ENCODE measurements around the gene SNPH.

SNPH gene

GRCh38 chr20:1302685-1303541, 36.8 kb downstream of the SNPH start:
- no peak for TF ChIP-seq FOXP2 (optimal IDR thresholded peaks at IDR 0.05; ENCODE audit: borderline replicate concordance, extremely low read depth, extremely low read length, insufficient read depth)
- no peak for TF ChIP-seq POLR2AphosphoS5 (IDR thresholded peaks at IDR 0.05; ENCODE audit: low read depth, low read length)
- TF ChIP-seq TAF1 (IDR thresholded peaks at IDR 0.05; ENCODE audit: borderline replicate concordance, insufficient read depth, low read length), result no peak
- TF ChIP-seq SIN3A (IDR thresholded peaks at IDR 0.05; ENCODE audit: borderline replicate concordance, insufficient read depth, low read length), result no peak
- TF ChIP-seq REST (IDR thresholded peaks at IDR 0.05; ENCODE audit: insufficient read depth in 1 of 2, low read depth in 2 of 2, low read length in 2 of 2), result no peak

DNA sequence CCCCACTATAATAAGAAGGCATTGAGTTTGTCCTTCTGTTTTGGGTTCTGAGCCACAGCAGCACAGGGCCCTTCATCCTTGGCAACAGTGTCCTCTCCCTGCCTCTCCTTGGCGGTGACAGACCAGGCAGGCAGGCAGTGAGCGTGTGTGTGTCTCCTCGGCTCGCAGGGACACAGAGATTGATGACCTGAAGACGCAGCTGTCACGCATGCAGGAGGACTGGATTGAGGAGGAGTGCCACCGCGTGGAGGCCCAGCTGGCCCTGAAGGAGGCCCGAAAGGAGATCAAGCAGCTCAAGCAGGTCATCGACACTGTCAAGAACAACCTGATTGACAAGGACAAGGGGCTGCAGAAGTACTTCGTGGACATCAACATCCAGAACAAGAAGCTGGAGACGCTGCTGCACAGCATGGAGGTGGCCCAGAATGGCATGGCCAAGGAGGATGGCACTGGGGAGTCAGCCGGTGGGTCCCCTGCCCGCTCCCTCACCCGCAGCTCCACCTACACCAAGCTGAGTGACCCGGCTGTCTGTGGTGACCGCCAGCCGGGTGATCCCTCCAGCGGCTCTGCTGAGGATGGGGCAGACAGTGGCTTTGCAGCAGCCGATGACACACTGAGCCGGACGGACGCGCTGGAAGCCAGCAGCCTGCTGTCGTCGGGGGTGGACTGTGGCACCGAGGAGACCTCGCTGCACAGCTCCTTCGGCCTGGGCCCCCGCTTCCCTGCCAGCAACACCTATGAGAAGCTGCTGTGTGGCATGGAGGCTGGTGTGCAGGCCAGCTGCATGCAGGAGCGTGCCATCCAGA, 38.8 kb downstream of the SNPH start:
- TF ChIP-seq REST (IDR thresholded peaks at IDR 0.05; ENCODE audit: insufficient read depth in 1 of 2, low read depth in 2 of 2, low read length in 2 of 2) (no peak), SIN3A (IDR thresholded peaks at IDR 0.05; ENCODE audit: borderline replicate concordance, insufficient read depth, low read length) (no peak), POLR2AphosphoS5 (IDR thresholded peaks at IDR 0.05; ENCODE audit: low read depth, low read length) (no peak), TAF1 (IDR thresholded peaks at IDR 0.05; ENCODE audit: borderline replicate concordance, insufficient read depth, low read length) (no peak), FOXP2 (optimal IDR thresholded peaks at IDR 0.05; ENCODE audit: borderline replicate concordance, extremely low read depth, extremely low read length, insufficient read depth) (no peak)

- TF ChIP-seq TAF1 (IDR thresholded peaks at IDR 0.05; ENCODE audit: borderline replicate concordance, insufficient read depth, low read length) (no peak), REST (IDR thresholded peaks at IDR 0.05; ENCODE audit: insufficient read depth in 1 of 2, low read depth in 2 of 2, low read length in 2 of 2) (no peak), SIN3A (IDR thresholded peaks at IDR 0.05; ENCODE audit: borderline replicate concordance, insufficient read depth, low read length) (no peak), POLR2AphosphoS5 (IDR thresholded peaks at IDR 0.05; ENCODE audit: low read depth, low read length) (no peak), FOXP2 (optimal IDR thresholded peaks at IDR 0.05; ENCODE audit: borderline replicate concordance, extremely low read depth, extremely low read length, insufficient read depth) (no peak)
Observed at GRCh38 chr20:1305712-1306111, 39.6 kb downstream of the SNPH start.

DNA sequence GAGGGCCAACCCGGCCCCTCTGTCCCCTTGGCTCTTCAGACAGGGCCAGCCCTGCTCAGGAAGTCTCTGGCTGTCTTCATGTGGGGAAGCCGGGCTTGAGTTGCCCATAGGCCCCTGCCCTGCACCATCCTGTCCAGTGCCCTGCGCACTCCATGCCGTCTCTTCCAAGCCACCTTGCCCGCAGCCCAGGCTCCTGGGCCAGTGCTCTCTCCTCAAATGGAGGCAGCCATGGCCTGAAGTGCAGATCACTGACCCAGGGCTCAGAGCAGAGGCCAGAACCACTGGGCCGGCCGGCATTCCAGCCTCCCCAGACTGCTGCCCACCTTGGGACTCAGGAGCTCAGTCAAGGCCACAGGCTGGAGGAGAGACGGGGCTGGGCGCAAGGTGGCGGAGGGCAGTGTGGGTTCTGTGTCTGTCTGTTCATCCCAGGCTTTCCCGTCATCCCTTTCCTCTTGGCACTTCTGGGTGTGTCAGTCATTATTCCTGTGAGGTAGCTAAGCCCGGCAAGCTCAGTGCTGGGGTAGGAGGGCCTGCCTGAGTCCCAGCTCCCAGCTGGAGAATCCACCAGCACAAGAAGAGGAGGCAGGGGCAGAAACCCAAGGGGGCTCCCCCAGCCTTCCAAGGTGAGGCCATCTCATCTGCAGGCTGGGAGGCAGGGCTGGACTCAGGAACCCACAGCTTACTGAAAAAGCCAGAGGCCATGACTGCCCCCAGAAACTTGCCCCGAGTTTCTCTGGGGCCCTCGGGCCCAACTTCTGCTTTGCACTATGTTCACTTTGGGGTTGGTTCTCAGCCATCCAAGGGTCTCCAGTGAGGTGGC, 40.4 kb downstream of the SNPH start:
- TF ChIP-seq FOXP2 (optimal IDR thresholded peaks at IDR 0.05; ENCODE audit: borderline replicate concordance, extremely low read depth, extremely low read length, insufficient read depth) (no peak), SIN3A (IDR thresholded peaks at IDR 0.05; ENCODE audit: borderline replicate concordance, insufficient read depth, low read length) (no peak), REST (IDR thresholded peaks at IDR 0.05; ENCODE audit: insufficient read depth in 1 of 2, low read depth in 2 of 2, low read length in 2 of 2) (no peak), POLR2AphosphoS5 (IDR thresholded peaks at IDR 0.05; ENCODE audit: low read depth, low read length) (no peak), TAF1 (IDR thresholded peaks at IDR 0.05; ENCODE audit: borderline replicate concordance, insufficient read depth, low read length) (no peak)

All from PFSK-1 (cell line).